B cell (primary cell): ENCODE results near the gene NDUFAF5. TPM values are rescaled to one million over a fixed set of nuclear protein-coding genes. Genes with fewer than 3 reads are reported as not detected.
A peak's percentile ranks its signal among the peaks of the same experiment; 100 is the strongest.

Experiments used
- ATAC-seq: fragments of 200-7000 bp; cut with Tn5 transposase; one replicate; pipeline ENCODE4 v1.10.0; 2021; ENCODE audit warnings: low read depth, mild to moderate bottlenecking, moderate number of reproducible peaks, moderate library complexity
- CTCF ChIA-PET: fragments of 350-600 bp; sonication (Branson Sonifier 250); formaldehyde crosslinking; loops from one replicate; lab custom pipeline; 2021; ENCODE audit warnings: antibody characterized with exemption, inconsistent platforms; lab: Charles Lee
- POLR2A ChIA-PET: fragments of 350-600 bp; sonication (Branson Sonifier 250); formaldehyde crosslinking; loops from one replicate; lab custom pipeline; 2021; ENCODE audit warnings: antibody characterized with exemption; lab: Charles Lee
- DNase-seq: peaks from one replicate; pipeline ENCODE4 v3.0.0; 2013
- H2AFZ ChIP-seq: 2 replicates; pipeline ENCODE4 v1.6.1; 2012; ENCODE audit warnings: mild to moderate bottlenecking, low read depth, low read length; ENCODE audit not compliant: insufficient read depth, poor library complexity, severe bottlenecking
- H3K27ac ChIP-seq, 2 donors: 1 replicate in 1 of 2; 2 replicates in 1 of 2; pipeline ENCODE4 v1.5.1; 2012 to 2013; ENCODE audit warnings: low read length in 2 of 2, mild to moderate bottlenecking in 2 of 2, moderate library complexity in 1 of 2
- H3K27me3 ChIP-seq, 4 experiments: fragments of 200-600 bp in 1 of 4; sonication (generic) in 1 of 4; replicated peaks in 1 of 4; 1 replicate in 2 of 4; 2 replicates in 2 of 4; pipeline versions ENCODE4 v1.6.1 to v1.7.0; 2013 to 2016; ENCODE audit warnings: low read length in 3 of 4, mild to moderate bottlenecking in 2 of 4, mixed read lengths in 1 of 4, moderate library complexity in 1 of 4; ENCODE audit not compliant: insufficient read depth in 4 of 4, control insufficient read depth in 3 of 4; ENCODE audit errors: control extremely low read depth in 1 of 4
- H3K36me3 ChIP-seq, 2 experiments: replicated peaks in 1 of 2; 1 replicate in 1 of 2; 2 replicates in 1 of 2; pipeline versions ENCODE4 v1.6.1 to v1.7.1; 2013; ENCODE audit warnings: low read length in 1 of 2; ENCODE audit not compliant: insufficient read depth in 2 of 2, control insufficient read depth in 1 of 2; ENCODE audit errors: control extremely low read depth in 1 of 2, extremely low read depth in 1 of 2
- H3K4me1 ChIP-seq, 2 donors: fragments of 200-600 bp in 1 of 2; sonication (generic) in 1 of 2; 1 replicate in 1 of 2; 2 replicates in 1 of 2; pipeline versions ENCODE4 v1.5.1 to v1.6.1; 2013 to 2017; ENCODE audit warnings: low read length in 2 of 2; ENCODE audit not compliant: control insufficient read depth in 2 of 2, insufficient read depth in 2 of 2
- H3K4me2 ChIP-seq: replicated peaks from 2 replicates; pipeline ENCODE3; 2012; ENCODE audit warnings: mild to moderate bottlenecking, low read depth, low read length; ENCODE audit not compliant: poor library complexity, severe bottlenecking
- H3K4me3 ChIP-seq, 5 experiments: fragments of 200-600 bp in 1 of 5; sonication (generic) in 1 of 5; 1 replicate in 3 of 5; 2 replicates in 2 of 5; pipeline versions ENCODE4 v1.5.1 to v1.7.0; 2011 to 2016; ENCODE audit warnings: low read length in 4 of 5, mild to moderate bottlenecking in 4 of 5, low read depth in 2 of 5, control low read depth in 1 of 5, moderate library complexity in 1 of 5; ENCODE audit not compliant: insufficient read depth in 1 of 5; ENCODE audit errors: control extremely low read depth in 1 of 5, extremely low read depth in 1 of 5
- H3K79me2 ChIP-seq: fragments of 200-600 bp; sonication (generic); one replicate; pipeline ENCODE4 v1.6.0; 2016; ENCODE audit warnings: low read length; ENCODE audit not compliant: control insufficient read depth, insufficient read depth
- H3K9ac ChIP-seq: fragments of 200-600 bp; sonication (generic); 2 replicates; pipeline ENCODE4 v1.6.1; 2017; ENCODE audit warnings: mild to moderate bottlenecking, low read length, moderate library complexity
- H3K9me3 ChIP-seq, 3 donors: one replicate each; pipeline versions ENCODE4 v1.6.1 to v1.7.1; 2013; ENCODE audit warnings: low read length in 2 of 3; ENCODE audit not compliant: control insufficient read depth in 2 of 3, insufficient read depth in 1 of 3; ENCODE audit errors: control extremely low read depth in 1 of 3
- H4K20me1 ChIP-seq: 2 replicates; pipeline ENCODE4 v1.6.0; 2012; ENCODE audit warnings: mild to moderate bottlenecking, low read length; ENCODE audit not compliant: insufficient read depth, control insufficient read depth, poor library complexity, severe bottlenecking
- H3K27ac Mint-ChIP-seq: one replicate; pipeline ENCODE4 v1.8.0; 2021; ENCODE audit warnings: mixed read lengths
- H3K27me3 Mint-ChIP-seq: one replicate; pipeline ENCODE4 v1.8.0; 2021; ENCODE audit warnings: mixed read lengths
- H3K4me1 Mint-ChIP-seq: one replicate; pipeline ENCODE4 v1.8.0; 2021; ENCODE audit warnings: mixed read lengths
- H3K4me3 Mint-ChIP-seq: one replicate; pipeline ENCODE4 v1.8.0; 2021; ENCODE audit warnings: mixed read lengths
- H3K9me3 Mint-ChIP-seq: one replicate; pipeline ENCODE4 v1.8.0; 2022; ENCODE audit warnings: mixed read lengths; ENCODE audit not compliant: insufficient read depth
- EZH2 ChIP-seq: IDR thresholded peaks from 2 replicates; pipeline ENCODE4 v1.6.1; 2012; ENCODE audit warnings: borderline replicate concordance, low read depth, mild to moderate bottlenecking, moderate library complexity, low read length; ENCODE audit not compliant: insufficient read depth, poor library complexity, severe bottlenecking
- WGBS: methylation state at CpG from one replicate; pipeline ENCODE4 v1.1.5; 2013; ENCODE audit warnings: missing lambda C conversion rate; ENCODE audit not compliant: insufficient coverage; 5-methylcytosine and 5-hydroxymethylcytosine counted together
- intact Hi-C: fragments of 100-400 bp; cut with micrococcal nuclease; formaldehyde crosslinking; loops from one replicate; pipeline ENCODE4 v1.10.0; 2022
- polyA plus RNA-seq: library from polyadenylated mRNA; depleted of rRNA; stranded (reverse); fragments of >200 nt; gene quantifications from 2 replicates; pipeline ENCODE4 v1.2.3, GENCODE V29; 2012
- total RNA-seq, 2 donors: library from RNA; stranded (reverse); fragments of 120-200 nt in 1 of 2; gene quantifications; 1 replicate in 1 of 2; 2 replicates in 1 of 2; pipeline versions ENCODE4 v1.2.3 to v1.2.4, GENCODE V29; 2013 to 2022
- TF ChIP-seq, protein P1 (sequence below): fragments of 200-600 bp; IDR thresholded peaks from one replicate; pipeline ENCODE4 v1.8.0; 2022; ENCODE audit warnings: antibody characterized with exemption, mild to moderate bottlenecking

The NDUFAF5 gene
- total and polyA plus RNA-seq, 2 donors (not counting 1 experiment from before 2014, with no cell fraction given): 6.5 to 28.8 TPM

DNA sequence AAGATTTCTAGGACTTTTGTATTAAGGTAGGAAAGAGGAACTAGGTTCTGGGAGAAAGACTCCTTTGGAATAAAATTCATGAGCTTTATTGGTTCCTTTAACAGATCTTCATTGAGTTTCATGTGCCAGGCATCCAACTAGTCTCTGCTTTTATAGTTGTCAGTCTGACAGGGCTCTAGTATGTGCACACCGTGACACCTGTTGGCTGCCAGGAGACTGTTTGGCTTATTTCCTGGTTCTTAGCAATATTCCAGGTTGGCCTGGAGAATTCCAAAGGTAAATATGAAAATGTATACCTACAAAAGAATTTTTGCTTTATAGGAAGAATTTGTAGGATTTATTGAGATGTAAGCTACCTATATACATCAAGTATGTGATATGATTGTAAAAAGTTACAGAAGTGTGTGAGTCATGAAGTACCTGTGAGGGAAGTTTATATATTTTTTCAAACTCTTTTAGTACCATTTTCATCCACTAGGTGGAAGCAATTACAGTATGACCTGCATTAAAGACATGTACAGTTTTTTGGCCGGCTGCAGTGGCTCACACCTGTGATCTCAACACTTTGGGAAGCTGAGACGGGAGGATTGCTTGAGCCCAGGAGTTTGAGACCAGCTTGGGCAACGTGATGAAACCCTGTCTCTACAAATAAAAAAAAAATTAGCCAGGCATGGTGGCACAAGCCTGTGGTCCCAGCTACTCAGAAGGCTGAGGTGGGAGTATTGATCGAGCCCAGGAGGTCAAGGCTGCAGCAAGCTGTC, 35.2 kb downstream of the NDUFAF5 start:
- Histone ChIP-seq H2AFZ (no peak overlapping the region), H3K9ac (no peak overlapping the region), H3K4me1 (no peaks in the 10 kb centered on the region), H3K4me2 (no peak overlapping the region), H3K36me3 (peaks cover 9 to 18% of the 10 kb centered on the region in 2 experiments), H3K9me3 (no peaks in the 10 kb centered on the region), H4K20me1 (no peaks in the 10 kb centered on the region), H3K4me3 (no peak overlapping the region), H3K79me2 (no peaks in the 10 kb centered on the region), H3K27me3 (no peaks in the 10 kb centered on the region), H3K27ac (no peak overlapping the region)
- peak; percentile 51 for DNase-seq
- Mint-ChIP-seq H3K9me3 (no peaks in the 10 kb centered on the region), H3K4me3 (no peak overlapping the region), H3K27me3 (no peaks in the 10 kb centered on the region), H3K4me1 (no peaks in the 10 kb centered on the region), H3K27ac (no peak overlapping the region)
- intact Hi-C loops: no loop called here
- peak; percentile 49 for ATAC-seq
- ChIA-PET CTCF (interaction anchor here (0.7 to 3.6 kb wide), 10 partner anchors 9 to 272 kb away, joined by 3 to 21 read pairs (median 4); no protein-coding TSS in a partner anchor), POLR2A (no interaction called here)
- TF ChIP-seq EZH2: no peak
- TF ChIP-seq, protein P1, sequence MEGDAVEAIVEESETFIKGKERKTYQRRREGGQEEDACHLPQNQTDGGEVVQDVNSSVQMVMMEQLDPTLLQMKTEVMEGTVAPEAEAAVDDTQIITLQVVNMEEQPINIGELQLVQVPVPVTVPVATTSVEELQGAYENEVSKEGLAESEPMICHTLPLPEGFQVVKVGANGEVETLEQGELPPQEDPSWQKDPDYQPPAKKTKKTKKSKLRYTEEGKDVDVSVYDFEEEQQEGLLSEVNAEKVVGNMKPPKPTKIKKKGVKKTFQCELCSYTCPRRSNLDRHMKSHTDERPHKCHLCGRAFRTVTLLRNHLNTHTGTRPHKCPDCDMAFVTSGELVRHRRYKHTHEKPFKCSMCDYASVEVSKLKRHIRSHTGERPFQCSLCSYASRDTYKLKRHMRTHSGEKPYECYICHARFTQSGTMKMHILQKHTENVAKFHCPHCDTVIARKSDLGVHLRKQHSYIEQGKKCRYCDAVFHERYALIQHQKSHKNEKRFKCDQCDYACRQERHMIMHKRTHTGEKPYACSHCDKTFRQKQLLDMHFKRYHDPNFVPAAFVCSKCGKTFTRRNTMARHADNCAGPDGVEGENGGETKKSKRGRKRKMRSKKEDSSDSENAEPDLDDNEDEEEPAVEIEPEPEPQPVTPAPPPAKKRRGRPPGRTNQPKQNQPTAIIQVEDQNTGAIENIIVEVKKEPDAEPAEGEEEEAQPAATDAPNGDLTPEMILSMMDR: peak; percentile 86
- WGBS: 43% methylated on average over 4 of the region's 5 CpGs

DNA sequence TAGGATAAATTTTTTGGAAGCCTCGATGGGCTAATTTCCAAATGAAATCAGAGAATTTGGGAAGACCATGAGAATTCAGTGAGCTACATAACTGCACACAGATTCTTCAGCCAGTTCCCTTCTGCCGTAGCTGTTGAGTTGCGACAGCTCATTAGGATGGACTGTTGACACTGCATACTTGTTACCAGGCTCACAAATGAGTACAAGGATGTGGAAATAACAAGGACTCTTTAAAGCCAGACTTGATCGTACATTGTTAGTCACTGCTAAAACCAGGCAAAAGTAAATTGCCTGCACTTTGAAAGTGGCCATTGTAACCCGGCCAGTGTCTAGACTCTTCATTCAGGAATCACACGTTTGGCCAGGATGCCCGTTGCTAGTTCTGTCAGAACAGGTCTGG, 37.0 kb downstream of the NDUFAF5 start:
- CTCF ChIA-PET: no interaction called here
- POLR2A ChIA-PET: no interaction called here
- 100% methylated on average over 6 of the region's 7 CpGs for WGBS
- H3K36me3 ChIP-seq: peaks cover 2 to 5% of the 10 kb centered on the region in 2 experiments
- no peak overlapping the region for H3K27ac ChIP-seq
- Mint-ChIP-seq H3K9me3 (no peaks in the 10 kb centered on the region), H3K4me3 (no peak overlapping the region), H3K27me3 (no peaks in the 10 kb centered on the region), H3K27ac (no peak overlapping the region), H3K4me1 (no peaks in the 10 kb centered on the region)
- H3K4me3 ChIP-seq: no peak overlapping the region
- H3K9me3 ChIP-seq: no peaks in the 10 kb centered on the region
- H3K79me2 ChIP-seq: no peaks in the 10 kb centered on the region
- DNase-seq (no peak), ATAC-seq (no peak)
- no peak overlapping the region for H2AFZ ChIP-seq
- no peak overlapping the region for H3K9ac ChIP-seq
- no peak for TF ChIP-seq EZH2
- TF ChIP-seq, protein P1: no peak
- no peaks in the 10 kb centered on the region for H3K4me1 ChIP-seq
- H3K27me3 ChIP-seq: peaks cover 0 to 2% (median 0%) of the 10 kb centered on the region in 4 experiments
- H3K4me2 ChIP-seq: no peak overlapping the region
- intact Hi-C loops: no loop called here
- H4K20me1 ChIP-seq: no peaks in the 10 kb centered on the region
